DND-41 (cell line): Measurements from ENCODE around the gene ACOT4.

Source experiments
- CTCF ChIP-seq: IDR thresholded peaks from 2 replicates; pipeline ENCODE4 v1.5.1; 2012; ENCODE audit warnings: borderline replicate concordance, low read length, moderate library complexity, mild to moderate bottlenecking; ENCODE audit not compliant: poor library complexity, severe bottlenecking; ENCODE audit errors: extremely low read depth
- EZH2 ChIP-seq: IDR thresholded peaks from 3 replicates; pipeline ENCODE4 v1.6.1; 2012; ENCODE audit warnings: borderline replicate concordance, low read depth, mild to moderate bottlenecking, moderate library complexity, low read length, inconsistent platforms; ENCODE audit not compliant: severe bottlenecking

DNA sequence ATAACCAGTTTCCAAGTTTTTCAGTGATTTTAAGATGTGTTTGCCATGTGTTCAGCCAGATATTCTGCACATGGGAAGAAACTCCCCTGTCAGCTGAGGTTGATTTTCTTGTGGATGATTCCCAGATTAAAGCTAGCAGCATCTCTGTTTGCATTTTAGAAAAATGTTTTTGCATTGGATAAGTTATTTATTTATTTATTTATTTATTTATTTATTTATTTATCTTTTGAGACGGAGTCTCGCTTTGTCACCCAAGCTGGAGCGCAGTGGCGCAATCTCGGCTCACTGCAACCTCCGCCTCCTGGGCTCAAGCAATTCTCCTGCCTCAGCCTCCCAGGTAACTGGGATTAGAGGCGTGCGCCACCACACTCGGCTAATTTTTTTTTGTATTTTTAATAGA, 2.8 kb downstream of the ACOT4 start:
- no peak for TF ChIP-seq EZH2
- no peak for TF ChIP-seq CTCF
